OCI-LY1 (cell line): ENCODE results near the gene JADE1.

Experiments used
- H2AFZ ChIP-seq: fragments of 200-600 bp; sonication (generic), shearing (Covaris generic); 2 replicates; pipeline ENCODE4 v1.6.0; 2014; ENCODE audit warnings: antibody characterized with exemption, mild to moderate bottlenecking, low read length
- H3F3A ChIP-seq: fragments of 200-600 bp; sonication (generic), shearing (Covaris generic); 2 replicates; pipeline ENCODE4 v1.6.0; 2014; ENCODE audit warnings: mild to moderate bottlenecking, antibody characterized with exemption, low read length, moderate library complexity; ENCODE audit not compliant: insufficient read depth
- H3K27ac ChIP-seq: fragments of 200-600 bp; sonication (generic); 2 replicates; pipeline ENCODE4 v1.5.1; 2014; ENCODE audit warnings: low read length, mixed run types, mild to moderate bottlenecking, low read depth; ENCODE audit not compliant: poor library complexity, severe bottlenecking
- H3K27me3 ChIP-seq: fragments of 200-600 bp; sonication (generic); 2 replicates; pipeline ENCODE4 v1.6.0; 2014; ENCODE audit warnings: antibody characterized with exemption, mild to moderate bottlenecking, low read length, moderate library complexity; ENCODE audit not compliant: insufficient read depth
- H3K36me3 ChIP-seq: fragments of 200-600 bp; sonication (generic); 2 replicates; pipeline ENCODE4 v1.6.1; 2014; ENCODE audit warnings: mild to moderate bottlenecking, antibody characterized with exemption, low read length, moderate library complexity, mixed read lengths; ENCODE audit not compliant: insufficient read depth
- H3K4me1 ChIP-seq: fragments of 200-600 bp; sonication (generic); 2 replicates; pipeline ENCODE4 v1.5.1; 2014; ENCODE audit warnings: mild to moderate bottlenecking, low read length, moderate library complexity; ENCODE audit not compliant: insufficient read depth, severe bottlenecking
- H3K4me2 ChIP-seq: fragments of 200-600 bp; sonication (generic), shearing (Covaris generic); 2 replicates; pipeline ENCODE4 v1.6.1; 2014; ENCODE audit warnings: low read length
- H3K4me3 ChIP-seq: fragments of 200-600 bp; sonication (generic); 2 replicates; pipeline ENCODE4 v1.5.1; 2014; ENCODE audit warnings: low read length, low read depth, mild to moderate bottlenecking, mixed read lengths; ENCODE audit not compliant: poor library complexity, severe bottlenecking
- H3K79me2 ChIP-seq: fragments of 200-600 bp; shearing (Covaris generic); 2 replicates; pipeline ENCODE4 v1.6.1; 2016; ENCODE audit warnings: mixed run types, low read length, mixed read lengths; ENCODE audit not compliant: insufficient read depth
- H3K9ac ChIP-seq: fragments of 200-600 bp; sonication (generic), shearing (Covaris generic); 2 replicates; pipeline ENCODE4 v1.6.1; 2014; ENCODE audit warnings: mild to moderate bottlenecking, low read length, mixed read lengths
- H3K9me2 ChIP-seq: fragments of 200-600 bp; sonication (generic), shearing (Covaris generic); 2 replicates; pipeline ENCODE4 v1.6.1; 2014; ENCODE audit warnings: low read depth, mild to moderate bottlenecking, low read length, mixed read lengths
- H3K9me3 ChIP-seq: fragments of 200-600 bp; shearing (Covaris generic); 2 replicates; pipeline ENCODE4 v1.6.1; 2014; ENCODE audit warnings: low read length, mixed read lengths
- H4K20me1 ChIP-seq: fragments of 200-600 bp; sonication (generic), shearing (Covaris generic); 2 replicates; pipeline ENCODE4 v1.6.0; 2016; ENCODE audit warnings: mild to moderate bottlenecking, low read length; ENCODE audit not compliant: insufficient read depth
- CTCF ChIP-seq: fragments of 200-600 bp; sonication (generic), shearing (Covaris generic); IDR thresholded peaks from 2 replicates; pipeline ENCODE4 v1.5.1; 2017; ENCODE audit warnings: mild to moderate bottlenecking, antibody characterized with exemption, low read length, moderate library complexity, mixed read lengths
- EZH2 ChIP-seq: fragments of 200-600 bp; sonication (generic), shearing (Covaris generic); IDR thresholded peaks from 2 replicates; pipeline ENCODE4 v1.8.0; 2017; ENCODE audit warnings: borderline replicate concordance, mixed run types, mild to moderate bottlenecking, antibody characterized with exemption, low read length, moderate library complexity, mixed read lengths

JADE1 gene

GRCh38 chr4:128866691-128867090, 57.2 kb downstream of the JADE1 start:
- Histone ChIP-seq H3K9me3 (no peaks in the 10 kb centered on the region), H3K9ac (no peak overlapping the region), H3K4me1 (no peaks in the 10 kb centered on the region), H4K20me1 (no peaks in the 10 kb centered on the region), H2AFZ (no peak overlapping the region), H3F3A (no peaks in the 10 kb centered on the region), H3K79me2 (no peaks in the 10 kb centered on the region), H3K36me3 (peaks cover 98% of the 10 kb centered on the region), H3K27ac (no peak overlapping the region), H3K4me3 (no peak overlapping the region), H3K4me2 (no peak overlapping the region), H3K9me2 (no peaks in the 10 kb centered on the region), H3K27me3 (no peaks in the 10 kb centered on the region)
- TF ChIP-seq EZH2 (no peak), CTCF (no peak)

- Histone ChIP-seq H3K9me2 (no peaks in the 10 kb centered on the region), H3K4me3 (no peak overlapping the region), H3K27me3 (no peaks in the 10 kb centered on the region), H3F3A (no peaks in the 10 kb centered on the region), H3K36me3 (peaks cover 90% of the 10 kb centered on the region), H3K4me1 (no peaks in the 10 kb centered on the region), H2AFZ (no peak overlapping the region), H3K9me3 (no peaks in the 10 kb centered on the region), H3K27ac (no peak overlapping the region), H3K4me2 (no peak overlapping the region), H3K79me2 (no peaks in the 10 kb centered on the region), H3K9ac (no peak overlapping the region), H4K20me1 (no peaks in the 10 kb centered on the region)
- TF ChIP-seq CTCF (no peak), EZH2 (no peak)
Measured at GRCh38 chr4:128868758-128869157, 59.3 kb downstream of the JADE1 start.

- H3K4me2 ChIP-seq, result no peak overlapping the region
- H3K36me3 ChIP-seq, result peaks cover 82% of the 10 kb centered on the region
Measured at GRCh38 chr4:128869776-128870509, 60.4 kb downstream of the JADE1 start.

More at GRCh38 chr4:128869776-128870509, 60.4 kb downstream of the JADE1 start:
- Histone ChIP-seq H3K9ac (no peak overlapping the region), H4K20me1 (no peaks in the 10 kb centered on the region), H3K4me1 (no peaks in the 10 kb centered on the region), H3K9me3 (no peaks in the 10 kb centered on the region), H3K27ac (no peak overlapping the region), H3K4me3 (no peak overlapping the region), H2AFZ (no peak overlapping the region), H3F3A (no peaks in the 10 kb centered on the region), H3K27me3 (no peaks in the 10 kb centered on the region), H3K79me2 (no peaks in the 10 kb centered on the region), H3K9me2 (no peaks in the 10 kb centered on the region)
- TF ChIP-seq CTCF (no peak), EZH2 (no peak)
